ENCODE data around the gene ZFAND6.
"Not testable (repeated sequence)": the region's sequence is repeated elsewhere in the genome, so short reads cannot be mapped to it uniquely, and the experiment has no call there.

The ZFAND6 gene

DNA sequence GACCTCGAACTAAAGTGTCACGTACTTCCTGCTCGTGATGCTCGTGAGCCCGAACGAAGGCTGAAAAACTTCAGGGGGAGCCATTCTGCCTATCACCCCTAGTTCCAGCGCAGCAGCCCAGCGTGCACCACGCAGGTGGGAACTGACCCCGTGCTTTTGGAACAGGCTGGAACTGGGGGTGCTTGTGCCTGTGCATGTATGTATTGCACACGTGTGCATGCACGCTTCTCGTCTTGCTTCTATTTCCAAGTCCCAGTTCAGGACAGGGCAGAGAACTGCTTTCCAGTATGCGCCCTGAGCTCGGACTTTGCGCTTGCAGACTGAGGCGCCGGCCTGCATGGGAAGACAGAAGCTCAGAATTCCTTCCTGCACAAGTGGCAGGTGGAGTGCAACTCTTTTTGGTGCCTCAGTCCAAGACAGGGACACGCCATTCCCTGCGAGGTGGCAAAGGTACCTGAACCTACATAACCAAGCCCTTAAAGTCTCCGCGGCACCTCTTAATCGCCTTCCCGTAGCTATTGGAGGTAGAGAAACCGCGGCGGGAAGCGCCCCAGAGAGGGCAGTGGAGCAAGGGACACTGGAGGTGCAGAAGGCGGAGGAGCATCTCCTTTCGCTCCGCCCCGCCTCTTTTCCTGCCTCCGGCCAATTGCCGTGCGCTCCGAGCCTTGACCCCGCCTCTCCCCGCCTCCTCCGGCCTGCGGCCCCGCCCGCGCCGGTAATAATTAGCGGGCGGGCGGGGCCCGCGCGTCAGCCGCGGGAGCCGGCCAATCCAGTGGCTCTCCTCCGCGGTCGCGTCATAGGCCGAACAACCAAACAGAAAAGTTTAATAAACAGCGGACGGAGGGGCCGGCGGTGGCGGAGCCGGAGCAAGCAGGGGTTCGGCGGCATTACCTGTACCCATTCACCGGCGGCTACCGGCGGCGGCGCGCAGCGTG is at the start of gene ZFAND6:
TSS of gene ZFAND6 (plus strand) at position 826 of the 935 bp plus-strand sequence. CDS start 60,669 bp downstream, outside the sequence.
- peak; percentile 100 for DNase-seq (ENCODE audit: low spot score in 2 of 2)
- Histone ChIP-seq H3K27me3 (ENCODE audit: low read depth) (no peaks in the 10 kb centered on the region), H3K4me1 (peaks cover 26% of the 10 kb centered on the region), H3K4me3 (peak within 1 kb of the TSS; percentile 58), H3K9me3 (no peaks in the 10 kb centered on the region), H3K36me3 (replicated peaks) (no peaks in the 10 kb centered on the region)
- in situ Hi-C loops (cut with MboI; ENCODE audit: low sequenced_read_pairs) = no loop called here

DNA sequence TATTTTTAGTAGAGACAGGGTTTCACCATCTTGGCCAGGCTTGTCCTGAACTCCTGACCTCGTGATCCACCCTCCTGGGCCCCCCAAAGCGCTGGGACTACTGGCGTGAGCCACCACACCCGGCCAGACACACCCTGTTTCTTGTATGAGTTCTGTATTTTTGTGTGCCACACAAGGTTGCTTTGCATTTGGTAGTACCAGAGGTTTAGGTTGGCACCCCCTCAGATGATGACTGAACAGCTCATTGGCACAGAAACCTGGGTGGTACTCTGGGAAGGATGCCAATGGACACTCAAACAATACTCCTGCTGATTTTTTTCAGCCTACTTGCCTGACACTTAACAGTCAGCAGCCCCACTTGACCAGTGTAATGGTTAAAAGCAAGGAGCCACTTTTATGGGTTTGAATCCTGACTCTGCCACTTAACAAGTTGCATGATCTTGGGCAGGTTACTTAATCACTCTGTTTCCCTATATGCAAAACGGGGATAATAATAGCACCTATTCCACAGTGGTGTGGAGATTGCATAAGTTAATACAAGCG is 49.3 kb upstream of the ZFAND6 start:
- DNase-seq (ENCODE audit: low spot score in 2 of 2) = no peak
- in situ Hi-C loops (cut with MboI; ENCODE audit: low sequenced_read_pairs) = no loop called here

DNA sequence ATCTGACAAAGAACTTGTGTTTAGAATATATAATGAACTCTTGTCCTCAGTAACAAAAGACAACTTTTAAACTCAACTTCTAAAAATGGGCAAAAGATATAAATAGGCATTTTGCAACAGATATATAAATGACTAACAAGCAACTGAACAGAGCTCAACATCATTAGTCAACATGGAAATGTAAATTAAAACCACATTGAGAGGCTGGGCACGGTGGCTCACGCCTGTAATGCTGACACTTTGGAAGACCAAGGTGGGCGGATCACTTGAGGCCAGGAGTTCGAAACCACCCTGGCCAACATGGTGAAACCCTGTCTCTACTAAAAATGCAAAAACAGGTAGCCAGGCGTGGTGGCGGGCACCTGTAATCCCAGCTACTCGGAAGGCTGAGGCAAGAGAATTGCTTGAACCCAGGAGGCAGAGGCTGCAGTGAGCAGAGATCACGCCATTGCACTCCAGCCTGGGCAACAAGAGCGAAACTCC is 48.4 kb upstream of the ZFAND6 start:
- H3K27me3 ChIP-seq (ENCODE audit: low read depth); H3K9me3 ChIP-seq; DNase-seq (ENCODE audit: low spot score in 2 of 2); H3K4me3 ChIP-seq; H3K36me3 ChIP-seq (replicated peaks); in situ Hi-C loops (cut with MboI; ENCODE audit: low sequenced_read_pairs); H3K4me1 ChIP-seq: not testable (repeated sequence)

More for the DNA sequence above, 49.3 kb upstream of the ZFAND6 start:
- H3K4me3 ChIP-seq = no peak overlapping the region
- no peaks in the 10 kb centered on the region for H3K27me3 ChIP-seq (ENCODE audit: low read depth)
- no peaks in the 10 kb centered on the region for H3K36me3 ChIP-seq (replicated peaks)
- no peaks in the 10 kb centered on the region for H3K9me3 ChIP-seq
- H3K4me1 ChIP-seq = no peaks in the 10 kb centered on the region

GRCh38 chr15:80011596-80011995 is 47.9 kb upstream of the ZFAND6 start:
- no peaks in the 10 kb centered on the region for H3K27me3 ChIP-seq (ENCODE audit: low read depth)
- H3K36me3 ChIP-seq (replicated peaks) = no peaks in the 10 kb centered on the region
- no peaks in the 10 kb centered on the region for H3K4me1 ChIP-seq
- H3K9me3 ChIP-seq = no peaks in the 10 kb centered on the region
- DNase-seq (ENCODE audit: low spot score in 2 of 2) = no peak
- in situ Hi-C loops (cut with MboI; ENCODE audit: low sequenced_read_pairs) = no loop called here
- H3K4me3 ChIP-seq = no peak overlapping the region

- in situ Hi-C loops (cut with MboI; ENCODE audit: low sequenced_read_pairs) = no loop called here
- H3K36me3 ChIP-seq (replicated peaks) = no peaks in the 10 kb centered on the region
Observed at GRCh38 chr15:80012060-80012726, 47.3 kb upstream of the ZFAND6 start.

GRCh38 chr15:80014186-80014585 is 45.3 kb upstream of the ZFAND6 start:
- H3K27me3 ChIP-seq (ENCODE audit: low read depth); DNase-seq (ENCODE audit: low spot score in 2 of 2); H3K9me3 ChIP-seq; H3K36me3 ChIP-seq (replicated peaks); H3K4me3 ChIP-seq; in situ Hi-C loops (cut with MboI; ENCODE audit: low sequenced_read_pairs); H3K4me1 ChIP-seq: not testable (repeated sequence)

More at GRCh38 chr15:80012060-80012726, 47.3 kb upstream of the ZFAND6 start:
- H3K9me3 ChIP-seq = no peaks in the 10 kb centered on the region
- no peak for DNase-seq (ENCODE audit: low spot score in 2 of 2)
- no peaks in the 10 kb centered on the region for H3K4me1 ChIP-seq
- no peaks in the 10 kb centered on the region for H3K27me3 ChIP-seq (ENCODE audit: low read depth)
- no peak overlapping the region for H3K4me3 ChIP-seq

DNA sequence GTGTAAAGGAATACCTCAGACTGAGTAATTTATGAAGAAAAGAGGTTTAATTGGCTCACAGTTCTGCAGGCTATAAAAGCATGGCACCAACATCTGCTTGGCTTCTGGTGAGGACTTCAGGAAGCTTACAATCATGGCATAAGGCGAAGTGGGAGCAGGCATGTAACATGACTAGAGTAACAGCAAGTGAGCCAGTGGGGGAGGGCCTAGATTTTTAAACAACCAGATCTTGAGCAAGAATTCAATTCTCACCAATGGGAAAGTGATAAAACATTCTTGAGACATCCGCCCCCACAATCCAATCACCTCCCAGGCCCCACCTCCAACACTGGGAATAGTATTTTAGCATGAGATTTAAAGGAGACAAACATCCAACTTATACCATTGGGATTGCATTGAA is 44.3 kb upstream of the ZFAND6 start:
- H3K27me3 ChIP-seq (ENCODE audit: low read depth) = no peaks in the 10 kb centered on the region
- no peak for DNase-seq (ENCODE audit: low spot score in 2 of 2)
- no peaks in the 10 kb centered on the region for H3K4me1 ChIP-seq
- no peaks in the 10 kb centered on the region for H3K36me3 ChIP-seq (replicated peaks)
- no peak overlapping the region for H3K4me3 ChIP-seq
- in situ Hi-C loops (cut with MboI; ENCODE audit: low sequenced_read_pairs) = no loop called here
- H3K9me3 ChIP-seq = no peaks in the 10 kb centered on the region

DNA sequence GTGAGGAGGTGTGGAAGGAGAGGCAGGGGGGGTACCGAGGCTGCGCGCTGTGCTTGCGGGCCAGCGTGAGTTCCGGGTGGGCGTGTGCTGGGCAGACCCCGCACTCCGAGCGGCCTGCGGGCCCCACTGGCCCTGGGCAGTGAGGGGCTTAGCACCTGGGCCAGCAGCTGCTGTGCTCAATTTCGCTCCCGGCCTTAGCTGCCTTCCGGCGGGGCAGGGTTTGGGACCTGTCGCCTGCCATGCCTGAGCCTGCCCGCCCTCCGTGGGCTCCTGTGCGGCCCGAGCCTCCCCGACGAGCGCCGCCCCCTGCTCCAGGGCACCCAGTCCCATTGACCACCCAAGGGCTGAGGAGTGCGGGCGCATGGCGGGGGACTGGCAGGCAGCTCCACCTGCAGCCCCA is 43.0 kb upstream of the ZFAND6 start:
- in situ Hi-C loops (cut with MboI; ENCODE audit: low sequenced_read_pairs); H3K4me3 ChIP-seq; H3K9me3 ChIP-seq; H3K27me3 ChIP-seq (ENCODE audit: low read depth); H3K36me3 ChIP-seq (replicated peaks); H3K4me1 ChIP-seq: not testable (repeated sequence)
- peak in 1 of 2 experiments; percentile 5 for DNase-seq (ENCODE audit: low spot score in 2 of 2)

GRCh38 chr15:80017139-80017538 is 42.3 kb upstream of the ZFAND6 start:
- DNase-seq (ENCODE audit: low spot score in 2 of 2) = peak in 1 of 2 experiments; percentile 6
- H3K27me3 ChIP-seq (ENCODE audit: low read depth); H3K36me3 ChIP-seq (replicated peaks); H3K4me3 ChIP-seq; H3K4me1 ChIP-seq; H3K9me3 ChIP-seq; in situ Hi-C loops (cut with MboI; ENCODE audit: low sequenced_read_pairs): not testable (repeated sequence)

- no peak overlapping the region for H3K4me3 ChIP-seq
- peak in 1 of 2 experiments; percentile 4 for DNase-seq (ENCODE audit: low spot score in 2 of 2)
Observed at GRCh38 chr15:80019168-80019745, 40.2 kb upstream of the ZFAND6 start.

GRCh38 chr15:80020149-80020548 is 39.3 kb upstream of the ZFAND6 start:
- H3K4me3 ChIP-seq; H3K9me3 ChIP-seq; H3K36me3 ChIP-seq (replicated peaks); in situ Hi-C loops (cut with MboI; ENCODE audit: low sequenced_read_pairs); H3K27me3 ChIP-seq (ENCODE audit: low read depth); H3K4me1 ChIP-seq: not testable (repeated sequence)
- peak in 1 of 2 experiments; percentile 2 for DNase-seq (ENCODE audit: low spot score in 2 of 2)

More at GRCh38 chr15:80019168-80019745, 40.2 kb upstream of the ZFAND6 start:
- H3K36me3 ChIP-seq (replicated peaks) = no peaks in the 10 kb centered on the region
- in situ Hi-C loops (cut with MboI; ENCODE audit: low sequenced_read_pairs) = no loop called here
- H3K9me3 ChIP-seq = no peaks in the 10 kb centered on the region
- H3K27me3 ChIP-seq (ENCODE audit: low read depth) = no peaks in the 10 kb centered on the region
- H3K4me1 ChIP-seq = no peaks in the 10 kb centered on the region

DNA sequence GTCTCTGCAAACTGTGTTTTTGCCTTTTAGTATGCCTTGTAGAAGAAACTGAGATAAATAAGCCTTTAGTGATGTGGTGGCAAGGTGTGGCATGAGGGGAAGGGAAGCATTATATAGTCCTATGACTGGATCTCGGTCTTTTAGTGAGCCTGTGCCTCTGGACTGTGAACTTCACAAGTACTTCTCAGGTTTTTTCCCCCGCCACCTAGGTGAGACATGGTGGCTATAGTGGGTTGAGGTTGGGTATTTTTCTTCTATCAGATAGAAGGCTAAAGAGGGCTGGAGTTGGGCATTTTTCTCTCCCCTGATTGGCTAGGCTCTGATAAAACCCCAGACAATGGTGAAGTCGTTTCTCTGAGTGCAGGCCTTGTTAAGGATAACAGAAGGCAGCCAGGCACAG is 38.7 kb upstream of the ZFAND6 start:
- DNase-seq (ENCODE audit: low spot score in 2 of 2) = peak in 1 of 2 experiments; percentile 5
- Histone ChIP-seq H3K4me3 (no peak overlapping the region), H3K4me1 (no peaks in the 10 kb centered on the region), H3K9me3 (no peaks in the 10 kb centered on the region), H3K36me3 (replicated peaks) (no peaks in the 10 kb centered on the region), H3K27me3 (ENCODE audit: low read depth) (no peaks in the 10 kb centered on the region)
- in situ Hi-C loops (cut with MboI; ENCODE audit: low sequenced_read_pairs) = no loop called here

DNA sequence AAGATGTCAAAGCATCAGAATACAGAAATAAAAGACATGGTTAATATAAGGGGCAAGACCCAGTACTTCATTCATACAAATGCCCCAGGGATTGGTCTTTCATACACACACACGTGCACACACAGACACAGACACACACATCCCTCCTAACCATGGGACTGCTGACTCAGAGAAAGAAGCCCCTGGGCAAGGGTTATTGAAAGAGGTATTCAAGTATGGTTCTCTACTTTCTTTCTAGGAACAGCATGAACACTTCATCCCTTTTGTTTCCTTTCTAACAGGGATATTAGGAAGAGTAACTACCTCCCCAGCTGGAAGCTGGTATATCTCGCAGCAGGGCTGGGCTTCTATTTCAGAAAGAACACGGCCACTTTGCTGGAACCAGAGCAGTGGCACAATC is 33.2 kb upstream of the ZFAND6 start:
- H3K4me1 ChIP-seq = no peaks in the 10 kb centered on the region
- no peaks in the 10 kb centered on the region; the same call in 1 of the 2 replicates for H3K27me3 ChIP-seq (ENCODE audit: low read depth)
- in situ Hi-C loops (cut with MboI; ENCODE audit: low sequenced_read_pairs) = no loop called here
- no peak overlapping the region for H3K4me3 ChIP-seq
- peak in 1 of 2 experiments; percentile 5 for DNase-seq (ENCODE audit: low spot score in 2 of 2)
- H3K36me3 ChIP-seq (replicated peaks) = no peaks in the 10 kb centered on the region
- no peaks in the 10 kb centered on the region for H3K9me3 ChIP-seq
